Stimulated activated CD4-positive, alpha-beta T cell treated with anti-CD3 and anti-CD28 coated beads, Interleukin-2, amount 100 ng/mL, for 48 hours (primary cell): ENCODE data around the gene LPXN.

Experiments used
- DNase-seq, 2 donors: peaks; one replicate each; pipeline ENCODE4 v3.0.0-alpha.2; 2020

LPXN gene

DNA sequence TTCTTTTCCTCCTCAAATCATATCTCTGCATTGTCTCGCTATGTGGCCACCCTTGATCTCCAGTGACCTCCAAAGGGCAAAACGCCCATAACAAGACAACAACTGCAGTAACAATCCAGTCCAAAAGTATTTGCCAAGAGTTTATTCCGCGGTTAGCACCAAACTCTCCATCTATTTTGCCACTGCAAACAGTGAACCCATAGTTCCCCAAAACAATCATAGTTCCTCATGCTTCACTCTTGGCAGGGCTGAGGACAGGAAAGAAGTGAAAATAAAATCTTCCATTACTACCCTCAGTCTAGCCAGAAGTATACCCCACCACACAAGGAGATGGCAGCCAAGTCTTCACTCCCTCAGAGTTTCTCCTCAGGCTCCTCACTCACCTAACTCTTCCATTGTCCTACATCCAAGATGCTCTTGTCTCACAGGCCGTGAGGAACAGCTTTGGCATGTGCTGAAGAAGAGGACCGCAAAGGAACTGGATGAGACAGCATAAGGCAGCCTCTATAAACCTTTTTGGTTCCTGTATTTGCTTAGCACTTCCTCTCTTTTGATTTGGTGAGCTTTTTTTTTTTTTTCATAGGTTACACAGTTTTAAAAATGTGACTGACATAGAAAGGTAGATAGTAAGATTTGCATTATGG lies at the start of gene LPXN:
TSS of gene LPXN (minus strand) at position 480 of the 644 bp plus-strand sequence. CDS start at position 396, 84 bp downstream.
- peak; percentile 24 to 37 for DNase-seq

DNA sequence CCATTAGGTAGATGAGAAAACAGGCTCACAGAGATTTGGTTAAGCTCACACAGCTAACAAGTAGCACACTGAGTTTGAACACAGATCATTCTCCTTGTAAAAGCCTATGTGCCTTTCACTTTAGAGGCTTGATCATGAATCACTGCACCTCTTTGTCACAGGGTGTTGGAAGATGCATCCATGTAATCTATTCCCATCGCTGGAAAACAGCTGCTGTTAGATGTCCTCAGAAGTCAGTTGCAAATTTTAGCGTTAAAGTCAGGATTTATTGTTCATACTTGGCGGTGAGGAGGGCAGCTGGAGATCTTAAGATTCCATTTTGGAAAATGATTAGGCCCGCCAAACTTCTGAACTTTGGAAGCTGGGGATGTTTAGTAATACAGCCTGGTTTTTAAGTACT lies 49.4 kb upstream of the LPXN start:
- DNase-seq = no peak

DNA sequence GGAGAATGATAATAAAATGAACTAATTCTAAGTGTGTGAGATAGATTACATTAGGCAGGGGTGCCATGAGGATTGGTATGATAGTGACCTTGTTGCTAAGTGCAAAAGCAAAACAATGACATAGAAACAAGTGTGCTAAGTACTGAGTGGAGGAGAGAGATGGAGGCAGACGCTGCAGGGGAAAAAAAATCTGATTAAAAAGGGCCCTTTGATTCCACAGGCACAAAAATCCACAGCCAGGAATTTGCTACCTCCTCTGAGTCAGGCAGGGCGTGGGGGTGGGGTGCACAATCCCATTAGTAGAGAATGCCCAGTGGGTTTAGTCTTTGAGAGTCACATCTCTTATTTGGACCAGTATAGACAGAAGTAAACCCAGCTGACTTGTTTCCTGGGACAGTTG lies 46.7 kb upstream of the LPXN start, which contains the start of gene CNTF:
TSS of gene CNTF (plus strand) at position 322 of the 400 bp plus-strand sequence. CDS start 88 bp downstream, outside the sequence.
- no peak for DNase-seq

DNA sequence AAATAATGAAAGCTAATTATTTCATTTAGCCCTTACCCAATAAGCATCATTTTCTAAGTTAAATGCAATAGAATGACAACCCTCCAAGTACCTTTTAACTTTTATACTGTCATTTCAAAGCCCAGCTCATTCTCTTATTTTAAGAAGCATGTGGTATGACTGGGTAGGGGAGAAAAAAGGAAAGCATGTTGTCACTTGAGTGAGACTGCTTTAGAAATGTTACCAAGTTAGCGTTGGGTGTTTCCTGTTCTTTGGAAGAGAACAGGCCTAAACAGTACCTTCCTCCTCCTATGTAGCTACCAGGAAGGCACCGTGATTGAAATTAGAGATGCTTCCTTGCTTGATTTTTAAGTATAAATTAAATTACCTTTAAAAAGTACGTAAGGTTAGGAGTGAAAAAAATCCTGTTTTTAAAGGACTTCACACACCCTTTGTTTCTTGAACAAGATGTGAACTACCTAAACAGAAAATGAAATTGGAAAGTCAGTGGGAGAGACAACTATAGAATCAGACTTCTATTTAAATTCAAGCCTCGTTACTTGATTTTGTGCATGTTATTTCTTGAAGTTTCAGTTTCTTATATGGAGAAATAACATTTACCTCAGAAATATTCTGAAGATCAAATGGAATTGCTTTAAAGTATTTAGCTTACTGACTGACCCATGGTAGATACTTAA lies 46.1 kb upstream of the LPXN start:
- no peak for DNase-seq

DNA sequence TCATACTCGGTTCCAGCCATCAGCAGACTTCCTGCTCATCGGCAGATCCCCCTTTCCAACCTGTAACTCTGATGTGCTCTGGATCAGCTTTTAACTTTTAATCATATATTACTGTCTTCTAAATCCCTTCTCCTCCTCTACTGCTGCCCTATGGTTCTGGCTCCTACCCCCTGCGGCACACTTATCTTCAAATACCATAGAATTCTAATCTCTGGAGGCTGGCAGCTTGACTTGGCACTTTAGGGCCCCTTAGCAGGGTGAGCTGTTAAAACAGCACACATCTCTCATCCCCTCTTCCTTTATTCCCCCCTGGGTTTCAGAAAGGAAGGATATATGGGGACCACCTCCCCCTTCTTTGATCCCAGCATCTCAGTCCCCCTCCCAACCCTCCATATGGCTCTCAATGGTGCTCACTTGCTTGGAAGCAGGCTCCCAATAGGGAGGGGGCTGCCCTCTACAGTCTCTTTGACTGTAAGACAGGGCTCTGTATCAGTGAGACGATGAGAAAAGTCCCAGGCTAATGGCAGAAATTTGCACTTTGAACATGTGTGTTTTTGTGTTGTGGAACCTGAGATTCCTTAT lies 42.4 kb upstream of the LPXN start:
- no peak for DNase-seq

DNA sequence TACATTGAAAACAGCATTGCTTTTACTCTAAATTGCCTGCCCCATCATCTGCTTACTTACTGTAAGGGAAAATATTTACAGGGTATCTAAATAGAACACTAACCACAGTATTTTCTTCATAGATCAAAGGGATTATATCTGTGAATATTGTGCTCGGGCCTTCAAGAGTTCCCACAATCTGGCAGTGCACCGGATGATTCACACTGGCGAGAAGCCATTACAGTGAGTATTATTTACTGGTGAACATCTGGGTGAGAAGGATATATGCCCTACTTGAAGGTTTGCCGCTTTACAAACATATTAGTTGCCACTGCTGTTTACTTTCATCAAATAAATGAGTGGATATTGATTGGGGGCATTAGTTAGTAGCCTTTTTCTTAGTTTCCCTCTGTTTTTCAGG lies 40.9 kb upstream of the LPXN start:
- DNase-seq = no peak

DNA sequence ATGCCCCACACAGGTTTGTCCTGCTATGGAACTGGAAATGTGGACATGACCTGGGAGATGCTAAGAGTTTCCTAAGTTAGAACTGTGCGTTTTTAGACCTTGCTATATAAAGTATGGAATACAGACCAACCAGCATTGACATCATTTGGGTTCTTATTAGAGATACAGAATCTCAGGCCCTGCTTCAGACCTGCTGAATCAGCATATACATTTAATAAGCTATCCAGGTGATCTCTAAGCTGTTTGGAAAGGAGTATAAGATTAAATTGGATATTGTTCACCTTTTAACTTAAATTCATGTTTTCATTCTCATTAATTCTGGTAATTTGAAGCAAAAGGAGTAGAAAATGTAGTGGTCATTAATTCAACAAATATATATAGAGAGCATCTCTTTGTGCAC lies 39.9 kb upstream of the LPXN start:
- no peak for DNase-seq

DNA sequence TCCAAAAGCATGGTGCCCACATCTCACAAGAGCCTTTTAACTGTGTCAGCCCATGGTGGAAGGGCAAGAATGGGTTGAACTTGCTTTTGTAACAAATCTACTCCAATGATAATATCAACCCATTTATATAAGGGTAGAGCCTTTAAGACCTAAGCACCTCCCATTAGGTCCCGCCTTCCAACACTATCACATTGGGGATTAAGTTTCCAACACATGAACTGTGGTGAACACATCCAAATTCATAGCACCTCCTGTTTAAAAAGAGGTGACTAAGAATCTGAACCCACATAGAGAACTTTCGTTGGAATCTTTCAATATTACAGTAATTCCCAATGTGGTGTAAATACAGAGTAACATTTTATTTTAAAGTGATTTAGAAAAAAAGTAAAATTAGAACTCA lies 37.6 kb upstream of the LPXN start:
- DNase-seq = no peak

DNA sequence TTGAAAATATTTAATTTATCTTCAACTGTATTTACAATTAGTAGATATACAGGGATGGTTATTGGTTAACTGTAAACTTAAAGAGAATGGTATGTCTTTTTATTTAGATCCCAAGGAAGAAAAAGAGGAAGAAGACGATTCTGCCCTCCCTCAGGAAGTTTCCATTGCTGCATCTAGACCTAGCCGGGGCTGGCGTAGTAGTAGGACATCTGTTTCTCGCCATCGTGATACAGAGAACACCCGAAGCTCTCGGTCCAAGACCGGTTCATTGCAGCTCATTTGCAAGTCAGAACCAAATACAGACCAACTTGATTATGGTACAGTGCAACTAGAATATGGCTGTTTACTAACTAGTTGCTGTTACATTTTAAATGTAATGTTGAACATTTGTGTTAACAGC lies 34.1 kb upstream of the LPXN start:
- DNase-seq = no peak

DNA sequence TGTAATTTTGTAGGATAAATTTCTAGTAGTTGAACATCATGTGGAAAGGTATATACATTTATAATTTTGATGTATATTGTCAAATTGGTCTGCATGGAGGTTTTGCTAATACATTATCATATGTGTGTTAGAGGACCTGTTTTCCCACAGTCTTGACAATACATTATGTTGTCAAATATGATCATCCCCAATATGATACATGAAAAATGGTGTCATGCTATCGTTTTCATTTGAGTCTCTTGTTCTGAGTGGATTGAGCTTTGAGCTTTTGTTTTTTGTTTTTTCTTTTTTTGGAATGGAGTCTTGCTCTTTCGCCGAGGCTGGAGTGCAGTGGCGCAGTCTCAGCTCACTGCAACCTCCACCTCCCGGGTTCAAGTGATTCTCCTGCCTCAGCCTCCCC lies 32.7 kb upstream of the LPXN start:
- DNase-seq = no peak

DNA sequence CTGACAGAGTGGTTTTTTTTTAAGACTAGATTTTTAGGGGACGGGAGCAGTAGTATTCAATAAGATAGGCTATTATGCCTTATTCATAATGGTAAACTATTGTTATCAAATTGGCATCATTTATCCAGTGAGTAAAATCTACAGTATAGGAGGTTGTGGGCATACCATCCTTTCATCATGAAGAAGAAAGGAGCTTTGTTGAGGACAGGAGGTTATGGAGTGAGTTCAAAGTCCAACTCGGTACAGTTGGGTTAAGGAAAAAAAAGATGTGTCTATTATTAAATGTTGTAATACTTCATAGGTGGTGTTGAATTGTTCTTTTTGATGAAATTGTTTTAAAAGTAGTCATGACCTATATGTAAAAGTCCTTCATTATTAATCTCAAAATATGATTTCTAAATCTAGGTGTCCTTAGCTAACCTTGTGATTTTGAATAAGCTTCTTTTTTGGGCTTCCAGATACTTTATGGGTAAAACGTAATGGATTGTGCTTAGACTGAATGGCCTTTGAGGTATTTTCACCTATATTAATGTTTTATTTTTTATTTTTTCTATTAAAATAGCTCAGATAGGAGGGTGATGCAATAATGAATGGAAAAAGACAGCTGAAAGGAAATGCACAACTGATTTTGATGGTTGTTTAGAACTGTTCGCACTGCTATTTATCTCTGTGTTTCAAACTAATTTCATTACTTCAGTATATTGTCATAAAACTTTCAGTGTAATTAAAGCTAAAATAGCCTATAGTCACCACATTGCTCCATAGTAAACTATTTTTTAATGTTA lies 31.5 kb upstream of the LPXN start:
- no peak for DNase-seq

DNA sequence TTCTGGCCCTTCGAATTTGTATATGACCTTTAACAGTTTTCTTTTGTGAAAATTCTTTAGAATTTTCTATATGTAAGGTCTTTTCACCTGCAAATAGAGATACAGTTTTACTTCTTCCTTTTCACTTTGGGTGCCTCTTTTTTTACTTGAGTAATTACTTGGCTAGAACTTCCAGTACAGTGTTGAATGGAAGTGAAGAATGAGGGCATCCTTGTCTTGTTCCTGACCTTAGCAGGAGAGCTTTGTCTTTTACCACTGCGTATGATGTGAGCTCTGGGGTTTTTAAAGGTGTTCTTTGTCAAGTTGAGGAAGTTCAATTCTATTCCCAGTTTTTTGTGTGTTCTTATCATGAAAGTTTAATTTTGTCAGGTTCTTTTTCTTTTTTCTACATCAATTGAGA lies 24.9 kb upstream of the LPXN start:
- DNase-seq = no peak

DNA sequence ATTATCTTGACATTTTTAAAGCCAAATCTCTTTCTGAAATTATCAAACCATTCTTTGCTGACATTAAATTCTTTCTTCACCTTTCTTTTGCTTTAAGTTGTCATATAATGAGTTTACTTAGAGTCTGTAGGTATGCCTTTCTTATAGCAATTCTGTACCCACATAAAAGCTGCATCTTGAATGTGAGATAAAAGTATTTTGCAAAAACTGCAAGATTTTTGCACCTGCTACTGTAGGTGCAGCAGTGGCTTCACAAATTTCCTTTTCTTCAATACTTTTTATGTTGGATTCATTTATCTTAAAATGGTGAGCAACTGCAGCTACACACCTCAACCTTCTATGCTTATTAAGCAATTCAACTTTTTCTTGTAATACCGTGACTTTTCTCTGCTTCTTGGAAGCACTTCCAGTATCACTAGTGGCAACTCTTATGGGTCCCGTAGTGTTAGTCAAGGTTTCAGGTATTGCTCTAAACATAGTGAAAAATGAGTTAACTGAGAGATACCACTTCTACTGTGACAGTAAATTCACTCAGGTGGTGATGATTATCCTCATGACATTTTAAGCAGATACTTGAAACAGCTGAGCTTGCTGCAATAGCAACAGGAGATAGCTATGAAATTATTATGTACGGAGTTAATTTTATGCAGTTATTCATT lies 22.0 kb upstream of the LPXN start:
- no peak for DNase-seq

DNA sequence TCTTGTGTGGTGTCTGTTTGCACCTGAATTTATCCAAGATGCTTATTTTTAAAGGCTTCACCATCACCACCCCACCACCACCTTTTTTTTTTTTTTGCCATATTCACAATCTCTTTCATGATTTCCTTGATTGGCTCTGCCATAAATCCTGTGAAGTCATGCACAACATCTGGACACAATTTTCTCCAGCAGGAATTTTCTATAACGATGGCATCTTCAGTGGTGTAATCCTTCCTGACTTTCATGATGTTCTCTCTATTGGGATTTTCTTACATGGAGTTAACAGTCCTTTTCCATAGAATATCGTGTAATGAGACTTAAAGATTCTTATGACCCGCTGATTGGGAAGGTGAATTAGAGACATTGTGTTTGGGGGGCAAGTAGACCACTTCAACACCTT lies 21.0 kb upstream of the LPXN start:
- DNase-seq = no peak

DNA sequence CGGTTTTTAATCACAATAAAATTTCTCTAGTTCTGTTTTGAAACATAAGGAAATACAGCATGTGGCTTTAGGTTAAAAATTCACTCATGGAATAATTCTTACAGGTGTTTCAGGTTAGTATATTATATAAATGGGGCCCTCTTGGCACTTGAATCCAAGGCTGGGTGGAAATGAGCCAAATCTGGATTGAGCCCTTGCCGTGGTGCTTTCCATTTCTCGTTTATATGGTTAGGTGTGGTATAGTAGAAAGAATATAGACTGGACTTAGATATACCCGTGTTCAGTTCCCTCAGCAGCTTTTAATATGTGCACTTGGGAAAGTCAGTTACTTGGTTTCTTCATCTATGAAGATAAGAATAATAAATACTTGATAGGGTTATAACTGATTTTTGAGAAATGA lies 19.2 kb upstream of the LPXN start:
- DNase-seq = no peak

DNA sequence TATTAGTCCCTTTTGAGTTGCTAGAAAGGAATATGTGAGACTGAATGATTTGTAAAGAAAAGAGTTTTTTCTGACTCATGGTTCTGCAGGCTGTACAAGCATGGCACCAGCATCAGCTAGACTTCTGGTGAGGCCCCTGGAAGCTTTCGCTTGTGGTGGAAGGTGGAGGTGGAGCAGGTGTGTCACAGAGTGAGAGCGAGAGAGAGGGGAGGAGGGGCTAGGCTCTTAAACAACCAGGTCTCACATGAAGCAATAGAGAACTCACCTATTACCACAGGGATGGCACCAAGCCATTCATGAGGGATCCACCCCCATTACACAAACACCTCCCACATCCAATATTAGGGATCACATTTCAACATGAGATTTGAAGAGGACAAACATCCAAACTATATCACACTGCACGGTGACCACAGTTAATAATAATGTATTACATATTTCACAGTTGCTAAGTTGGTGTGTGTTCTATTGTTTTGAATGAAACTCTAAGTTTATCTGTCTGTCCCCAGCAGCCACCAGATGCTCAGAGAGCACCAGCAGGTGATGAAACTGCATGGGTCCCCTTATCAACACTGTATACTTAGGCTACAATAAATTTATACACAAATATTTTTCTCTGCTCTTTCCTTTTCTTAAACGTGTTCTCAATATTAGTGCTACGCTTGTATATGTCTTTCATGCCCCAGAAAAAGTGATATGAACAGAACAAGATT lies 17.3 kb upstream of the LPXN start:
- DNase-seq = peak in 1 of 2 donors; percentile 37

DNA sequence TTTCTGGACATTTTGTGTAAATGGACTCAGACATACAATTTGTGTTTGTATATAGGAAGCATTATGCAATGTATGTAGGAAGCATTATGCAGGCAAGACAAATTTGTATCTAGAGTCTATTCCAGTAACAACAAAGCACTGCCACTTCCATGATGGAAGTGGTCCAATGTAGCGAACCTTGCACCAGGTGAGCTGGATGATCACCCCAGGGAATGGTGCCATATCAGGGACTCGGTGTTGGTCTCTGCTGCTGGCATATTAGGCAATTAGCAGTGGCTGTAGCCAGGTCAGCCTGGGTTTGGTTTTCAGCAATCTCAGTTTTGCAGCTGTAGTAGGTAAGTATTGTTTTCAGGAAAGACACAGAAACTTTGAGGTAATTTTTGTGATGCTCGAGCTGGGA lies 16.0 kb upstream of the LPXN start:
- no peak for DNase-seq

DNA sequence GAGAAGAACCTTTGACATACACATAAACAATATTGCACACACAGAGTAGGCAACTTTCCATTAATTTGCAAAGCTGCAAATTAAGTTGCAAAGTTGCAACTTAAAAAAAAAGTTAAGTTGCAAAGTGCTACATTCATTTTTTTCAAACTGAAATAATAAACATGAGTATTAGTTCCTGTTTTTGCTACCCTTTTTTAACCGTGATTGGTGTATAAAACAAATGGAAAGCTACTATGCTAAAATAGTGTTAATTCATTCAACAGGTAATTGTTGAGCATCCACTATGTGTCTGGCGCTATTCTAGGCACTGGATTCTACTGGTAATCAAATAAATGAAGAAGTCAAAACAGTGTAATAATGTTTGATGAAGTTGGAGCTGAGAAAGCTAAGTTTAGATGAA lies 11.3 kb upstream of the LPXN start:
- no peak for DNase-seq

DNA sequence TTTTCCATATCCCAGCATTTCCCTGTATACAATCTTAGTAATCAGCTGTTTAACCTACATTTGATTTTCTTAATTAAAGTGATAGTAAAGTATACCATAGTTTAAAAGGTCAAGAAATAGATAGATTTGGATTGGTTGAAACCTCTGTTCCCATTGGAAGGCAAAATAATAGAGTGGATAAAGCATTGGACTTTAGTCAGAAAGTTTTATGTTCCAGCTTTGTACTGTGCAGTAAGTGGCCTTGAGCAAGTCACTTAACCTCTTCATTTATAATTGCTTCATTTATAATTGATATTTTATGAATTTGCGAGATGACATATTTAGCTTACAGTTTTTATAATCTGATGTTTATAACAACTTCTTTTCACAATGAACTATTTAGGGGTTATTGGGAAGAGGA lies 6.8 kb upstream of the LPXN start:
- no peak for DNase-seq

DNA sequence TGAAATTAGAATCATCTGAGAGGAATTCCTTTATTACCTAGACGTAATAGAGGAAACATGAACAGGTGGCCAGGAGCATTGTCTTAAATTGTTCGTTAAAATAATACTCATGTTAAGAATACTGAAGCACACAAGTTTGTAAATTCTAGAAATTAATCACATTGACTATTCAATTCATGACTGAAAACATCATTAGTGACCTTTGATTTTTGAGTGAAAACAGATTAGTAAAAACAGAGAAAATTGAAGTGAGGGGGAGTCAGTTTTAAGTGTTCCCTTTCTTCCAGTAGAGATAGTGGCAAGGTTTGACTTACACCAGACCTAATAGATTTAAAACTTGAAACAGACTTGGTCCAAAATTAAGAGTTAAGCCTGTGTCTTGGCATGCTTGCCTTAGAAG lies 4.7 kb upstream of the LPXN start:
- DNase-seq = no peak

DNA sequence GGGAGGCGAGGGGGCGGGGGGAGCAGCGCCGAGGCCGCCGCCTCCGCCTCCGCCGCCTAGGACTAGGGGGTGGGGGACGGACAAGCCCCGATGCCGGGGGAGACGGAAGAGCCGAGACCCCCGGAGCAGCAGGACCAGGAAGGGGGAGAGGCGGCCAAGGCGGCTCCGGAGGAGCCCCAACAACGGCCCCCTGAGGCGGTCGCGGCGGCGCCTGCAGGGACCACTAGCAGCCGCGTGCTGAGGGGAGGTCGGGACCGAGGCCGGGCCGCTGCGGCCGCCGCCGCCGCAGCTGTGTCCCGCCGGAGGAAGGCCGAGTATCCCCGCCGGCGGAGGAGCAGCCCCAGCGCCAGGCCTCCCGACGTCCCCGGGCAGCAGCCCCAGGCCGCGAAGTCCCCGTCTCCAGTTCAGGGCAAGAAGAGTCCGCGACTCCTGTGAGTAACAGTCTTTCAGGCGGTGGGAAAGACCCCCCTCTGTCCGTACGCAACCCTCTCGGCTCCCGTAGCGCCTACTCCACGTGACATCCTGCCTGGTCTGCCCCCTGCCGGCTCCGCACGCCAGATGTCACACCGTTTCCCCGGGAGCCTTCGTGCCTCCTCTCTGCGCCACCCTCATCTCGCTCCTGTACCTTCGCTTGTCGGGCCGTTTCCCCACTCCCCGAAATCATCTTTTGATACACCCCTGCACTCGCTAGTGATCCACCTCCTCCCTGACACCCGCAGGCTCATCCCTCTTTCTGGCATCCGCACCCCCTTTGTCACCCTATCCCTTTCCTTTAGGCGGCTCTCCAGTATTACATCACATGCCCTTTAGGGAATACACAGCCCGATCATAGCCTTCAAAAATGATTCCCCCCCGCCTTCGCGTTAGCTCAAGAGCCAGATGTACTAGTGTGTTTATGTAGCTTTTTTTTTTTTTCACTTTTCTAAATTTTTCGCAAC lies 3.8 kb upstream of the LPXN start:
- peak; percentile 80 to 84 for DNase-seq
